ENCODE data around the gene ZNF276.

The ZNF276 gene

DNA sequence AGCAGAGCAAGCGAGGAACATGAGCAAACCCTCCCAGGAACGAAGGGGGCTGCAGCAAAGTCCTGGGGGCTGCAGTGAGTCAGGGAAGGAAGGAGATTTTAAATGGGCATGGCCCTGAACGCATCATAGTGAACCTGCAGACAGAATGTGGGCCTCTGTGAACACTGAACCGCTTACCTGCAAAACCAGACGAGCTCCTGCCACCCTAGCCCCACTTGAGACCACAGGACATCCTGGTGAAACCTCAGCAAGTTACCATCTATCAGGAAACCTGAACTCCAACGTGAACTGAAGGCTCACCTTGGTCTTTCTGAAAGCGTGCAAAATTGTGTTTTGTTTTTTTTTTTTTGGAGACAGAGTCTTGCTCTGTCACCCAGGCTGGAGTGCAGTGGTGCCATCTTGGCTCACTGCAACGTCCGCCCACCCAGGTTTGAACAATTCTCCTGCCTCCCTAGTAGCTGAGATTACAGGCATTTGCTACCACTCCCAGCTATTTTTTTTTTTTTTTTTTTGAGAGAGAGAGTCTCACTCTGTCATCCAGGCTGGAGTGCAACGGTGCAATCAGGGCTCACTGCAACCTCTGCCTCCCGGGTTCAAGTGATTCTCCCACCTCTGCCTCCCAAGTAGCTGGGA lies 64.3 kb downstream of the ZNF276 start:
- DNase-seq (ENCODE audit: low read depth), result no peak

DNA sequence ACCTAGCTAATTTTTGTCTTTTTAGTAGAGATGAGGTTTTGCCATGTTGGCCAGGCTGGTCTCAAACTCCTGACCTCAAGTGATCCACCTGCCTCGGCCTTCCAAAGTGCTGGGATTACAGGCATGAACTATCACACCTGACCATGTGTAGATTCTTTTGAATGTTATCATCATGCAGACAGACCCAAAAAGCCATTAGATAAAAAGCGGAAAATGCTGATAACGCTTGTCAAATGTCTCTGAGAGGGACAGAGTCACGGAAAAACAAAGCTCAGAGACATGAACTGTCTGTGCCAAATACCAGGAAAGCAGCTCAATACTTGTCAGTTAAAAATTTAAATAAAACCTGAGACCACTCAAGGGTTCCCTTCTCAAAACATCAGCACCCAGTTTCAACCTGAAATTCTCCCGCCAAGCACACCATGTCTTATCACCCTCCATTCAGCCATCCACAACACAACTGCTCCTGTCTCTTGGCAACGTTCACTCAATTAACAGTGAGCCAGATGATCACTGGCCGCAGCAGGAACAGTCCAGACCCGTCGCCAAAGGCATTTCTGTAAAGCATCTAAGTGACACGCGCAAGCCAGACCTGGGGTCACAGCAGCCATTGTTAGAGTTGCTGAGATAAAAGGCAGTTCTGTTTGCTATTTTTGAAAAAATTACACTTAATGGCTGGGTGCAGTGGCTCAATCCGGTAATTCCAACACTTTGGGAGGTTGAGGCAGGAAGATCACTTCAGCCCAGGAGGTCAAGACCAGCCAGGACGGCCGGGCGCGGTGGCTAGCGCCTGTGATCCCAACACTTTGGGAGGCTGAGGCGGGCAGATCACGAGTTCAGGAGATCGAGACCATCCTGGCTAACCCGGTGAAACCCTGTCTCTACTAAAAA lies 65.4 kb downstream of the ZNF276 start:
- DNase-seq (ENCODE audit: low read depth), result no peak

DNA sequence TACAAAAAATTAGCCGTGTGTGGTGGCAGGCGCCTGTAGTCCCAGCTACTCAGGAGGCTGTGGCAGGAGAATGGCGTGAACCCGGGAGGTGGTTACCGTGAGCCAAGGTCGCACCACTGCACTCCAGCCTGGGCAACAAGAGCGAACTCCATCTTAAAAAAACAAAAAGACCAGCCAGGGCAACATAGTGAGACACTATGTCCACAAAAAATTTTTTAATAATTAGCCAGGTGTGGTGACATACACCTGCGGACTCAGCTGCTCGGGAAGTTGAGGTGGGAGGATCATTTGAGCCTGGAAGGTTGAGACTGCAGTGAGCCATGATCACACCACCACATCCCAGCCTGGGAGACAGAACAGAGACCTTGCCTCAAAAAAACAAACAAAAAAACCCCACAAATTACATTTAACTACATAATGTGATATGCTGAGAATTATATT lies 66.0 kb downstream of the ZNF276 start:
- DNase-seq (ENCODE audit: low read depth), result no peak
